ENCODE results near the gene SHB. TPM values are rescaled to one million over a fixed set of nuclear protein-coding genes. Genes with fewer than 3 reads are reported as not detected.

Gene SHB
- total RNA-seq, 1 donor from 2014 or later = 16.7 TPM

DNA sequence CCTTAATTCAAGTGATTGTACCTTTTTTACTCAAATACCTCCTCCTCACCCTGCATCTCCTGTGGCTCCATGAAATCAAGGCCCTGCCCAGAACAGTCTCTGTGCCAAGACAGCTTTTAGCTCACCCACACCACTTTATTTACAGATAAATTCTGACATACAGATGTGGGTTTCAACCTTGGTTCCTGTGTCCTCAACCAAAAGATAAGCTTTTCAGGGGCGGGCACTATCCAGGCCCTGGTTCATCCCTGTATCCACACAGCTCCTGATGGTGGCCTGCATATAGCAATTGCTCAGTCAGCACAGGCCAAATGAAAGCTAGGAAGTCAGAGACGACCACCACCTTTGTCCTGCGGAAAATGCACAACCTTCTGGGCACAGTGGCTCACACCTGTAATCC is 8.3 kb downstream of the SHB start:
- H3K4me3 Mint-ChIP-seq (ENCODE audit: unreplicated experiment) = no peak overlapping the region
- DNase-seq (ENCODE audit: extremely low spot score, unreplicated experiment) = no peak
- H3K9me3 Mint-ChIP-seq (ENCODE audit: unreplicated experiment) = no peaks in the 10 kb centered on the region
- H3K27me3 Mint-ChIP-seq (ENCODE audit: unreplicated experiment) = no peaks in the 10 kb centered on the region
- TF ChIP-seq, protein P1, sequence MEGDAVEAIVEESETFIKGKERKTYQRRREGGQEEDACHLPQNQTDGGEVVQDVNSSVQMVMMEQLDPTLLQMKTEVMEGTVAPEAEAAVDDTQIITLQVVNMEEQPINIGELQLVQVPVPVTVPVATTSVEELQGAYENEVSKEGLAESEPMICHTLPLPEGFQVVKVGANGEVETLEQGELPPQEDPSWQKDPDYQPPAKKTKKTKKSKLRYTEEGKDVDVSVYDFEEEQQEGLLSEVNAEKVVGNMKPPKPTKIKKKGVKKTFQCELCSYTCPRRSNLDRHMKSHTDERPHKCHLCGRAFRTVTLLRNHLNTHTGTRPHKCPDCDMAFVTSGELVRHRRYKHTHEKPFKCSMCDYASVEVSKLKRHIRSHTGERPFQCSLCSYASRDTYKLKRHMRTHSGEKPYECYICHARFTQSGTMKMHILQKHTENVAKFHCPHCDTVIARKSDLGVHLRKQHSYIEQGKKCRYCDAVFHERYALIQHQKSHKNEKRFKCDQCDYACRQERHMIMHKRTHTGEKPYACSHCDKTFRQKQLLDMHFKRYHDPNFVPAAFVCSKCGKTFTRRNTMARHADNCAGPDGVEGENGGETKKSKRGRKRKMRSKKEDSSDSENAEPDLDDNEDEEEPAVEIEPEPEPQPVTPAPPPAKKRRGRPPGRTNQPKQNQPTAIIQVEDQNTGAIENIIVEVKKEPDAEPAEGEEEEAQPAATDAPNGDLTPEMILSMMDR (IDR thresholded peaks at IDR 0.05) = no peak
- H3K36me3 Mint-ChIP-seq (ENCODE audit: unreplicated experiment) = peaks cover 10% of the 10 kb centered on the region
- peak overlapping the region; percentile 38 for H3K27ac Mint-ChIP-seq (ENCODE audit: unreplicated experiment)
- peaks cover 69% of the 10 kb centered on the region for H3K4me1 Mint-ChIP-seq (ENCODE audit: unreplicated experiment)

DNA sequence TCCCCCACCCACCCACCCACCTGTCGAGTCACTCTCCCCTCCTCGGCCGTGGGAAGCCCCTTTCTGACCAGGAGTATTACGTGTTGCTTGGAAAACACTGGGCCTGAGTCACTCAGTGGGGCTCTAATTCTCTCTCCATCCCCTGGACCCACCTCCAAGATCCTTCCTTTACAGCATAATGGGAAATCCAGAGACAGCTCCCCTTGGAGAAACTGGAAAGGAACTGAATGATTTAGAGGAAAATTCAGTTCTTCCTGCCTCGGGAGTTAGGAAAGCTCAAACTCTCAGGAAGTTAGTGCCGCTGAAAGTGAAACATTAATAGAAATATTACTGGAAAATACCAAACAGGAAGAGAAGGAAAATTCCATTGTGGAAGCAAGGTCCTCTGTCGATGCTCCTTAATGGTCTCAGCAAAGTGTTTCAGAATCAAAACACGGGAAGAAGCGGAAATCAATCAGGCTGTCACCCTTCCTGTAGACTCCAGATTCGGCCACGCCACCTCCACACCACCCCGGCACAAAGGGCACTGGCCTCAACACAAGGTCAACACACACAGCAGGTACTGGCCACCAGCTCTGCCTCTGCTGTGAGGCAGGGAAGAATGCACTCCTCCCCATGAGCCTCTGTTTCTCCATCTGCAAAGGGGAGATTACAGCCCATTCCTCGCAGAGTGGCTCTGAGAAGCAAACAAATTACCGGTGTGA is 9.6 kb downstream of the SHB start:
- Mint-ChIP-seq H3K4me1 (ENCODE audit: unreplicated experiment) (peaks cover 56% of the 10 kb centered on the region), H3K27me3 (ENCODE audit: unreplicated experiment) (no peaks in the 10 kb centered on the region), H3K27ac (ENCODE audit: unreplicated experiment) (peak overlapping the region; percentile 54), H3K4me3 (ENCODE audit: unreplicated experiment) (no peak overlapping the region), H3K9me3 (ENCODE audit: unreplicated experiment) (no peaks in the 10 kb centered on the region), H3K36me3 (ENCODE audit: unreplicated experiment) (peaks cover 10% of the 10 kb centered on the region)
- TF ChIP-seq, protein P1 (IDR thresholded peaks at IDR 0.05) = no peak
- no peak for DNase-seq (ENCODE audit: extremely low spot score, unreplicated experiment)

DNA sequence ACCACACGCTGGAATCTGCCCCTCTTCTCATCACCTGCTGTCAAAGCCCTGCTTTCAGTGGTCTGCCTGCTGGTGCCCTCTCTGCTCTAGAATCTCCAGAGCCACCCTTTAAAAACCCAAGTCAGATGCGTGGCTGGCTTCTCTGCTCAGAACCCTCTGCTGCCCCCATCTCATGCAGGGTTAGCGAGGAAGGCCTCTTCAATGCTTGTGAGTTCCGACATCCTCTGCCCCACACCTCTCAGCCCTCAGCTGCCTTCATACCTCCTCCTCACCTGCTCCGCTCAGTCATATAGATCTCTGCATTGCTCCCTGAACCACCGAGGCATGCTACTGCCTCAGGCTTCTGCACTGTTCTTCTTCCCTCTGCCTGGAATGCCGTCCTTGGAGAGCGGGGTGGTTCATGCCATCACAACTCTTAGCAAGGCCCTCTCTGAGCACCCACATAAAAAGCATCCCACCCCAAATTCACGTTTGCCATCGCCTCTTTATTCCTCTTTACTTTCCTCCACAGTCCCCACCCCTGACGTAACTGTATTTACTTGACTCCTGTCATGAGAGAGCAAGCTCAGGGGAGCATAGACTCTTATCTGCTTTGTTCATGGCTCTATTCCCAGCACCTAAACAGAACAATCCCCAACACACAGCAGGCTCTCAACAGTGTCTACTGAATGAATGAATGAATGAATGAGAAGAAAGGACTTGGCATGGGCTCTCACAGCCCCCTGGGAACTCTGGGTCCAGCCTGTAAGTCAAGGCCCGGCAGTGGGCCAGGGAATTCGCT is 10.4 kb downstream of the SHB start:
- H3K4me1 Mint-ChIP-seq (ENCODE audit: unreplicated experiment) = peaks cover 51% of the 10 kb centered on the region
- TF ChIP-seq, protein P1 (IDR thresholded peaks at IDR 0.05) = no peak
- H3K4me3 Mint-ChIP-seq (ENCODE audit: unreplicated experiment) = no peak overlapping the region
- no peaks in the 10 kb centered on the region for H3K9me3 Mint-ChIP-seq (ENCODE audit: unreplicated experiment)
- H3K36me3 Mint-ChIP-seq (ENCODE audit: unreplicated experiment) = peaks cover 10% of the 10 kb centered on the region
- H3K27ac Mint-ChIP-seq (ENCODE audit: unreplicated experiment) = no peak overlapping the region
- DNase-seq (ENCODE audit: extremely low spot score, unreplicated experiment) = no peak
- H3K27me3 Mint-ChIP-seq (ENCODE audit: unreplicated experiment) = no peaks in the 10 kb centered on the region

DNA sequence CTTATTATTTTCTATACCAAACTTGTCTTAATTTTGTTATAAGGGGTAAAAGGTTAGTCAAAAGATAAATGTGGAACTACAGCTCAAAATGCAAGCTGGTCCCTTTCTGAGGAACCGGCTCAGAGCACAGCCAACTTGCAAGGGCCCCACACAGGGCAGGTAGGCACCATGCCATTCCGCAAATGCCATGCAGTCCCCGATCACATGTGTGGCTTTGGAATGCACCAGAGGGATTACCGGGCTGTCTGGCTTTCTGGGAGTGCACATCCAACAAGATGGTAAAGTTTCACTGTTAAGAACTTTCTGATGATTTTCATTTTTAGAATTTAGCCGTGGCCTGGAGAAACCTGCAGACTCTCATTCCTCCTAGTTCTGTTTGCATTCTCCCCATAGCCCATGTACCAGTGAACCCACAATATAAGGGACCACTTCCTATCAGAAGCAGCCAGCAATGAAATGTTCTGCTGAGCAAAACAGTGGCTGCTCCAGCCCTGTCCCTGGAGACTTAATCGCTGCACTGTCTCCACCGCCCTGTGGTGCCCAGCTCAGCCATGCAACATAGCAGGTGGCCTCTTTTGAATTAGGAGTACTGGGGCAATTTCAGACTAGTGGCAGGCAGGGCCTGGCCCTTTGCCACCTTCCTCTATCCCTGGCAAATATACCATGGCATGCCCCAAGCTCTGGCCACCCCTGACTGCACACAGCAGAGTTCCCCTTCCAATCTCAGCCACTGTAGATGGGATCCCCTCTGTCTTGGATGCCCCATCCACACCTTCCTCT is 11.4 kb downstream of the SHB start:
- no peak for DNase-seq (ENCODE audit: extremely low spot score, unreplicated experiment)
- no peaks in the 10 kb centered on the region for H3K27me3 Mint-ChIP-seq (ENCODE audit: unreplicated experiment)
- TF ChIP-seq, protein P1 (IDR thresholded peaks at IDR 0.05) = no peak
- peaks cover 40% of the 10 kb centered on the region for H3K4me1 Mint-ChIP-seq (ENCODE audit: unreplicated experiment)
- H3K4me3 Mint-ChIP-seq (ENCODE audit: unreplicated experiment) = no peak overlapping the region
- H3K36me3 Mint-ChIP-seq (ENCODE audit: unreplicated experiment) = peaks cover 10% of the 10 kb centered on the region
- no peaks in the 10 kb centered on the region for H3K9me3 Mint-ChIP-seq (ENCODE audit: unreplicated experiment)
- H3K27ac Mint-ChIP-seq (ENCODE audit: unreplicated experiment) = no peak overlapping the region

Measured in osteocyte (in vitro differentiated cells).